CD14-positive monocyte (primary cell): ENCODE data around the gene NEK9. TPM values are rescaled to one million over a fixed set of nuclear protein-coding genes. Genes with fewer than 3 reads are reported as not detected.
A peak's percentile ranks its signal among the peaks of the same experiment; 100 is the strongest.

Experiments used
- DNase-seq, 3 donors: peaks; one replicate each; pipeline ENCODE4 v3.0.0-alpha.2; 2011 to 2022
- H2AFZ ChIP-seq: 2 replicates; pipeline ENCODE4 v1.6.0; 2012; ENCODE audit warnings: mild to moderate bottlenecking, low read depth, low read length, inconsistent platforms; ENCODE audit not compliant: insufficient read depth, poor library complexity, severe bottlenecking
- H3K27ac ChIP-seq, 2 donors: 1 replicate in 1 of 2; 2 replicates in 1 of 2; pipeline ENCODE4 v1.5.1; 2012 to 2013; ENCODE audit warnings: low read length in 2 of 2, control low read depth in 1 of 2, inconsistent platforms in 1 of 2, low read depth in 1 of 2, mild to moderate bottlenecking in 1 of 2
- H3K27me3 ChIP-seq, 2 donors: one replicate each; pipeline versions ENCODE4 v1.6.0 to v1.6.1; 2011 to 2013; ENCODE audit warnings: low read length in 2 of 2; ENCODE audit not compliant: control insufficient read depth in 2 of 2, insufficient read depth in 2 of 2
- H3K36me3 ChIP-seq, 2 donors: replicated peaks in 1 of 2; 1 replicate in 1 of 2; 2 replicates in 1 of 2; pipeline versions ENCODE4 v1.5.1 to v1.6.1; 2012 to 2013; ENCODE audit warnings: low read length in 2 of 2, control low read depth in 1 of 2, inconsistent platforms in 1 of 2, mild to moderate bottlenecking in 1 of 2; ENCODE audit not compliant: insufficient read depth in 2 of 2, control insufficient read depth in 1 of 2
- H3K4me1 ChIP-seq, 2 donors: 1 replicate in 1 of 2; 2 replicates in 1 of 2; pipeline versions ENCODE4 v1.5.1 to v1.6.1; 2012 to 2013; ENCODE audit warnings: low read length in 2 of 2, control low read depth in 1 of 2, inconsistent platforms in 1 of 2, mild to moderate bottlenecking in 1 of 2, moderate library complexity in 1 of 2; ENCODE audit not compliant: insufficient read depth in 2 of 2, control insufficient read depth in 1 of 2
- H3K4me2 ChIP-seq: replicated peaks from 2 replicates; pipeline ENCODE3; 2012; ENCODE audit warnings: low read length, moderate library complexity, mild to moderate bottlenecking; ENCODE audit not compliant: poor library complexity, severe bottlenecking; ENCODE audit errors: extremely low read depth
- H3K4me3 ChIP-seq, 3 experiments: fragments of 200-600 bp in 1 of 3; sonication (generic) in 1 of 3; replicated peaks in 1 of 3; 1 replicate in 2 of 3; 2 replicates in 1 of 3; pipeline ENCODE4 v1.5.1; 2011 to 2013; ENCODE audit warnings: low read length in 3 of 3, mild to moderate bottlenecking in 3 of 3, control low read depth in 2 of 3, low read depth in 2 of 3, inconsistent platforms in 1 of 3, moderate library complexity in 1 of 3
- H3K79me2 ChIP-seq: 2 replicates; pipeline ENCODE4 v1.6.0; 2012; ENCODE audit warnings: mild to moderate bottlenecking, control low read depth, inconsistent platforms, low read length, moderate library complexity; ENCODE audit not compliant: insufficient read depth
- H3K9ac ChIP-seq: 2 replicates; pipeline ENCODE4 v1.6.0; 2017; ENCODE audit warnings: low read length, mild to moderate bottlenecking; ENCODE audit not compliant: insufficient read depth, poor library complexity, severe bottlenecking
- H3K9me3 ChIP-seq, 2 donors: replicated peaks in 1 of 2; 1 replicate in 1 of 2; 2 replicates in 1 of 2; pipeline versions ENCODE4 v1.5.1 to v1.6.1; 2012 to 2013; ENCODE audit warnings: low read length in 2 of 2, control low read depth in 1 of 2; ENCODE audit not compliant: control insufficient read depth in 1 of 2, insufficient read depth in 1 of 2
- H4K20me1 ChIP-seq: 2 replicates; pipeline ENCODE4 v1.6.0; 2012; ENCODE audit warnings: mild to moderate bottlenecking, low read length, control low read depth, moderate library complexity; ENCODE audit not compliant: insufficient read depth
- H3K27ac Mint-ChIP-seq, 7 donors: one replicate each; pipeline ENCODE4 v1.8.0; 2020; ENCODE audit warnings: mild to moderate bottlenecking in 7 of 7, mixed read lengths in 7 of 7, moderate library complexity in 6 of 7, inconsistent platforms in 2 of 7
- H3K27me3 Mint-ChIP-seq, 3 donors: one replicate each; pipeline ENCODE4 v1.8.0; 2021 to 2022; ENCODE audit warnings: low read depth in 3 of 3, mild to moderate bottlenecking in 3 of 3, mixed read lengths in 3 of 3, moderate library complexity in 3 of 3, inconsistent platforms in 1 of 3
- H3K36me3 Mint-ChIP-seq, 2 donors: one replicate each; pipeline ENCODE4 v1.8.0; 2020; ENCODE audit warnings: mixed read lengths in 2 of 2, inconsistent platforms in 1 of 2, mild to moderate bottlenecking in 1 of 2
- H3K4me1 Mint-ChIP-seq: one replicate; pipeline ENCODE4 v1.8.0; 2020; ENCODE audit warnings: mild to moderate bottlenecking, mixed read lengths
- H3K4me3 Mint-ChIP-seq, 2 donors: one replicate each; pipeline ENCODE4 v1.8.0; 2020; ENCODE audit warnings: mild to moderate bottlenecking in 2 of 2, mixed read lengths in 2 of 2, moderate library complexity in 1 of 2
- H3K9me3 Mint-ChIP-seq, 7 donors: one replicate each; pipeline ENCODE4 v1.8.0; 2020 to 2022; ENCODE audit warnings: mixed read lengths in 7 of 7, mild to moderate bottlenecking in 6 of 7, moderate library complexity in 6 of 7, inconsistent platforms in 2 of 7
- WGBS: methylation state at CpG from one replicate; pipeline ENCODE4 v1.1.5; 2013; ENCODE audit warnings: missing lambda C conversion rate; ENCODE audit not compliant: insufficient coverage; 5-methylcytosine and 5-hydroxymethylcytosine counted together
- intact Hi-C, 2 donors: fragments of 100-400 bp; cut with micrococcal nuclease; formaldehyde crosslinking; loops; one replicate each; pipeline versions ENCODE4 v1.15.0 to v1.15.1; 2023
- polyA plus RNA-seq, 3 donors: library from polyadenylated mRNA; depleted of rRNA in 1 of 3; unstranded in 2 of 3; stranded (reverse) in 1 of 3; fragments of 300-500 nt in 2 of 3; fragments of >200 nt in 1 of 3; fragmentation: Illumina TruSeq in 2 of 3; gene quantifications; 1 replicate in 2 of 3; 2 replicates in 1 of 3; pipeline ENCODE4 v1.2.3, GENCODE V29; 2012 to 2021
- TF ChIP-seq, protein P1 (sequence below): fragments of 200-600 bp; IDR thresholded peaks from one replicate; pipeline ENCODE4 v1.8.0; 2022; ENCODE audit warnings: antibody characterized with exemption, mild to moderate bottlenecking

The NEK9 gene
- polyA plus RNA-seq, 3 donors: 8.9 to 27.8 (median 10.1) TPM

DNA sequence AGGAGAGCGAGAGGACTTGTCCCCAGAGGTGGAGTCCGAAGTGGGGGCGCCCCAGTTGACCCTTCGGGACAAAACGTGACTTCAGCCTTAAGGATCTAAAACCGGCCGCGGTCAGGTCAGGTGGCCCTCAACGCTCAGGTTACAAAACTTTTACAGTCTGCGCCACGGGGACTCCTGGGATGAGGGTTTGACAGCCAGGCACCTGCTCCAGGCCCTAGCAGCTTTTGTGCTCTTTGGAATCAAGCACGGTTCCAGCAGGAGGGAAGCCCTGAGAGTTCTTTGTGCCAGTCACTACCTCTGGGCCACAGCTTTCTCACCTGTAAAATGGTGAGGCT, 57.1 kb downstream of the NEK9 start:
- no peaks in the 10 kb centered on the region for H4K20me1 ChIP-seq
- H3K27me3 ChIP-seq: no peaks in the 10 kb centered on the region
- Mint-ChIP-seq H3K4me1 (peaks cover 4% of the 10 kb centered on the region), H3K36me3 (peaks cover 0 to 1% of the 10 kb centered on the region in 2 donors), H3K9me3 (no peaks in the 10 kb centered on the region), H3K27me3 (peaks cover 0 to 3% (median 2%) of the 10 kb centered on the region in 3 donors), H3K4me3 (no peak overlapping the region), H3K27ac (peak overlapping the region in 2 of 7 donors; percentile 77 to 85)
- H3K27ac ChIP-seq: peak overlapping the region in 1 of 2 donors; percentile 69
- H3K36me3 ChIP-seq: no peaks in the 10 kb centered on the region
- H3K9ac ChIP-seq: no peak overlapping the region
- H3K4me1 ChIP-seq: peaks cover 14 to 28% of the 10 kb centered on the region in 2 donors
- peak overlapping the region; percentile 84 for H2AFZ ChIP-seq
- intact Hi-C loops: loop anchor here (10.0 kb wide), 2 partner anchors 65 to 125 kb away; partner anchors contain the start of gene EIF2B2 (in 1 of the 2)
- 59% methylated on average over 12 of the region's 12 CpGs for WGBS
- H3K79me2 ChIP-seq: no peaks in the 10 kb centered on the region
- TF ChIP-seq, protein P1, sequence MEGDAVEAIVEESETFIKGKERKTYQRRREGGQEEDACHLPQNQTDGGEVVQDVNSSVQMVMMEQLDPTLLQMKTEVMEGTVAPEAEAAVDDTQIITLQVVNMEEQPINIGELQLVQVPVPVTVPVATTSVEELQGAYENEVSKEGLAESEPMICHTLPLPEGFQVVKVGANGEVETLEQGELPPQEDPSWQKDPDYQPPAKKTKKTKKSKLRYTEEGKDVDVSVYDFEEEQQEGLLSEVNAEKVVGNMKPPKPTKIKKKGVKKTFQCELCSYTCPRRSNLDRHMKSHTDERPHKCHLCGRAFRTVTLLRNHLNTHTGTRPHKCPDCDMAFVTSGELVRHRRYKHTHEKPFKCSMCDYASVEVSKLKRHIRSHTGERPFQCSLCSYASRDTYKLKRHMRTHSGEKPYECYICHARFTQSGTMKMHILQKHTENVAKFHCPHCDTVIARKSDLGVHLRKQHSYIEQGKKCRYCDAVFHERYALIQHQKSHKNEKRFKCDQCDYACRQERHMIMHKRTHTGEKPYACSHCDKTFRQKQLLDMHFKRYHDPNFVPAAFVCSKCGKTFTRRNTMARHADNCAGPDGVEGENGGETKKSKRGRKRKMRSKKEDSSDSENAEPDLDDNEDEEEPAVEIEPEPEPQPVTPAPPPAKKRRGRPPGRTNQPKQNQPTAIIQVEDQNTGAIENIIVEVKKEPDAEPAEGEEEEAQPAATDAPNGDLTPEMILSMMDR: no peak
- no peak for DNase-seq
- H3K4me2 ChIP-seq: peak overlapping the region; percentile 83
- no peaks in the 10 kb centered on the region for H3K9me3 ChIP-seq
- H3K4me3 ChIP-seq: peak overlapping the region; percentile 34 to 71 (median 47)

DNA sequence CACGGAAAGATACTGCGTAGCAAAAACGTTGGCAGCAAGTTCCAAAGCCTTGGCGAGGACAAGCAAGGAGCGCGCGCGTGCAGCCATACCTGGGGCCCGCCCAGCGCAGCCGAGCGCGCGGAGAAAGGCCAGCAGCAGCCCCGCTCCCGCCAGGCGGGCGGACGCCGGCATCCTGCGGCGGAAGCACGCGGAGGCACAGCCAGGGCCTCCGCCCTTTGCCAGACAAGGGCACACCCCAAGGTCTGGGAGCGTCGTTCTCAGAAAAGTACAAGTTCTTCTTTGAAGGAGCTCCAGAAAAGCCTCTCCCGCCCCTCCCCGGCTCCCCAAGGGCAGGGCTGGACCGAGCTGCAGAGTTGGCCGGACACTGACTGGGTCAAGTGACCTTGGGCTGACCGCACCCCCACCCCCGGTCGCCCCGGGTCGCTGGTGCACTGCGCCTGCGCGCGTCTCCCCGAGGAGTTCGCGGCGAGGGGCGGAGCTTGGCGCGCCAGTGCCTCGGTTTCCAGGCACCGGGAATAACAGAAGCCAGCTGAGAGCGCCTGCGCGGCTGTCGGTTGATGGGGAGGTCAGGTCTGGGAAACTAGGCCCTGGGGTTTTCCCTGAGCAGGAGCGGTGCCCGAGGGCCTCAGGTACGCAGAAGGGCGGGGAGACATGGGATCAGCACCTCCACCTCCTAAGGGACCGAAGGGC, 57.6 kb downstream of the NEK9 start, which contains the start of gene ZC2HC1C:
Gene ZC2HC1C (plus strand): TSS at position 521 of the 690 bp plus-strand sequence. CDS start 933 bp downstream, outside the sequence.
- peak within 1 kb of the TSS in 6 of 7 donors; percentile 23 to 85 (median 60) for H3K27ac Mint-ChIP-seq
- DNase-seq: peak; percentile 57 to 72 (median 72)
- no peaks in the 10 kb centered on the region for H3K9me3 Mint-ChIP-seq
- Histone ChIP-seq H4K20me1 (no peaks in the 10 kb centered on the region), H3K9me3 (no peaks in the 10 kb centered on the region), H3K27ac (peak within 1 kb of the TSS; percentile 62 to 69), H3K4me1 (peaks cover 15 to 30% of the 10 kb centered on the region in 2 donors), H3K79me2 (no peaks in the 10 kb centered on the region), H3K4me2 (peak within 1 kb of the TSS; percentile 83), H2AFZ (peak within 1 kb of the TSS; percentile 84), H3K9ac (peak within 1 kb of the TSS; percentile 34), H3K27me3 (no peaks in the 10 kb centered on the region), H3K36me3 (no peaks in the 10 kb centered on the region), H3K4me3 (peak within 1 kb of the TSS; percentile 34 to 71 (median 47))
- no peaks in the 10 kb centered on the region for H3K36me3 Mint-ChIP-seq
- H3K4me1 Mint-ChIP-seq: peaks cover 4% of the 10 kb centered on the region
- intact Hi-C loops: loop anchor here (10.0 kb wide), 2 partner anchors 64 to 124 kb away; partner anchors contain the start of gene EIF2B2 (in 1 of the 2)
- H3K4me3 Mint-ChIP-seq: no peak within 1 kb of the TSS
- peaks cover 0 to 3% (median 2%) of the 10 kb centered on the region in 3 donors for H3K27me3 Mint-ChIP-seq
- TF ChIP-seq, protein P1: no peak
- WGBS: 4% methylated on average over 57 of the region's 58 CpGs
